ENCODE results near the gene ZNF358. TPM values are rescaled to one million over a fixed set of nuclear protein-coding genes. Genes with fewer than 3 reads are reported as not detected.

Gene ZNF358
- total RNA-seq, 1 donor from 2014 or later, result 86.1 TPM

GRCh38 chr19:7564866-7565265 lies 49.0 kb downstream of the ZNF358 start:
- Mint-ChIP-seq H3K27ac (no peak overlapping the region), H3K9me3 (ENCODE audit: low read depth) (no peaks in the 10 kb centered on the region), H3K4me1 (ENCODE audit: low read depth) (no peaks in the 10 kb centered on the region), H3K36me3 (ENCODE audit: insufficient read depth) (peaks cover 9% of the 10 kb centered on the region), H3K27me3 (no peaks in the 10 kb centered on the region), H3K4me3 (ENCODE audit: low read depth) (no peak overlapping the region)
- no peak for TF ChIP-seq CTCF (IDR thresholded peaks at IDR 0.05; ENCODE audit: unreplicated experiment)
- DNase-seq (ENCODE audit: low spot score, unreplicated experiment), result no peak

GRCh38 chr19:7565332-7565731 lies 49.4 kb downstream of the ZNF358 start:
- TF ChIP-seq CTCF (IDR thresholded peaks at IDR 0.05; ENCODE audit: unreplicated experiment), result no peak
- Mint-ChIP-seq H3K4me1 (ENCODE audit: low read depth) (no peaks in the 10 kb centered on the region), H3K27me3 (no peaks in the 10 kb centered on the region), H3K9me3 (ENCODE audit: low read depth) (no peaks in the 10 kb centered on the region), H3K4me3 (ENCODE audit: low read depth) (no peak overlapping the region), H3K27ac (no peak overlapping the region), H3K36me3 (ENCODE audit: insufficient read depth) (peaks cover 6% of the 10 kb centered on the region)
- no peak for DNase-seq (ENCODE audit: low spot score, unreplicated experiment)

Other genes starting within 250 kb of the ZNF358 start
- 67.5 and 69.2 TPM in 2 replicates for gene INSR, start 221.7 kb upstream of the ZNF358 start, total RNA-seq
- 53.4 and 60.8 TPM in 2 replicates for gene ARHGEF18, start 167.2 kb upstream of the ZNF358 start, total RNA-seq
- 5.5 and 6.1 TPM in 2 replicates for gene PEX11G, start 27.1 kb upstream of the ZNF358 start, total RNA-seq
- 16.5 and 18.3 TPM in 2 replicates for gene MCOLN1, start 6.5 kb downstream of the ZNF358 start, total RNA-seq
- 131 and 140 TPM in 2 replicates for gene PNPLA6, start 19.6 kb downstream of the ZNF358 start, total RNA-seq
- 103 and 115 TPM in 2 replicates for gene CAMSAP3, start 79.8 kb downstream of the ZNF358 start, total RNA-seq
- 38.8 and 40.3 TPM in 2 replicates for gene XAB2, start 113.4 kb downstream of the ZNF358 start, total RNA-seq
- gene PET100, start 113.7 kb downstream of the ZNF358 start, total RNA-seq, result 150 and 184 TPM in 2 replicates
- gene PCP2, start 117.6 kb downstream of the ZNF358 start, total RNA-seq, result 1.0 and 2.0 TPM in 2 replicates
- gene STXBP2, start 121.0 kb downstream of the ZNF358 start, total RNA-seq, result 141 and 143 TPM in 2 replicates
- gene RETN, start 152.9 kb downstream of the ZNF358 start, total RNA-seq, result not detected in 2 replicates
- not detected in 2 replicates for gene MCEMP1, start 161.0 kb downstream of the ZNF358 start, total RNA-seq
- gene TRAPPC5, start 164.7 kb downstream of the ZNF358 start, total RNA-seq, result 71.5 and 88.8 TPM in 2 replicates
- not detected in 2 replicates for gene FCER2, start 186.0 kb downstream of the ZNF358 start, total RNA-seq
- not detected in 2 replicates for gene CLEC4G, start 216.0 kb downstream of the ZNF358 start, total RNA-seq
- gene CD209, start 231.4 kb downstream of the ZNF358 start, total RNA-seq, result not detected in 2 replicates
- gene CLEC4M, start 247.1 kb downstream of the ZNF358 start, total RNA-seq, result 0.36 and 0.42 TPM in 2 replicates

Measured in progenitor cell of endocrine pancreas (in vitro differentiated cells).